Gastrocnemius medialis (tissue), 4 donors: ENCODE measurements around the gene ADCY4.

Experiments used
- CTCF ChIP-seq, 5 experiments: fragments of 450-650 bp in 3 of 5; fragments of 200-600 bp in 2 of 5; sonication (generic) in 2 of 5; IDR thresholded peaks in 4 of 5; conservative IDR thresholded peaks in 1 of 5; 1 replicate in 4 of 5; 2 replicates in 1 of 5; pipeline ENCODE4 v1.5.1; 2016 to 2019; ENCODE audit warnings: antibody characterized with exemption in 5 of 5, mild to moderate bottlenecking in 3 of 5, moderate library complexity in 3 of 5
- POLR2A ChIP-seq, 2 donors: fragments of 450-650 bp; IDR thresholded peaks; one replicate each; pipeline ENCODE4 v1.6.1; 2017; ENCODE audit warnings: antibody characterized with exemption in 2 of 2, mild to moderate bottlenecking in 2 of 2, moderate library complexity in 2 of 2

DNA sequence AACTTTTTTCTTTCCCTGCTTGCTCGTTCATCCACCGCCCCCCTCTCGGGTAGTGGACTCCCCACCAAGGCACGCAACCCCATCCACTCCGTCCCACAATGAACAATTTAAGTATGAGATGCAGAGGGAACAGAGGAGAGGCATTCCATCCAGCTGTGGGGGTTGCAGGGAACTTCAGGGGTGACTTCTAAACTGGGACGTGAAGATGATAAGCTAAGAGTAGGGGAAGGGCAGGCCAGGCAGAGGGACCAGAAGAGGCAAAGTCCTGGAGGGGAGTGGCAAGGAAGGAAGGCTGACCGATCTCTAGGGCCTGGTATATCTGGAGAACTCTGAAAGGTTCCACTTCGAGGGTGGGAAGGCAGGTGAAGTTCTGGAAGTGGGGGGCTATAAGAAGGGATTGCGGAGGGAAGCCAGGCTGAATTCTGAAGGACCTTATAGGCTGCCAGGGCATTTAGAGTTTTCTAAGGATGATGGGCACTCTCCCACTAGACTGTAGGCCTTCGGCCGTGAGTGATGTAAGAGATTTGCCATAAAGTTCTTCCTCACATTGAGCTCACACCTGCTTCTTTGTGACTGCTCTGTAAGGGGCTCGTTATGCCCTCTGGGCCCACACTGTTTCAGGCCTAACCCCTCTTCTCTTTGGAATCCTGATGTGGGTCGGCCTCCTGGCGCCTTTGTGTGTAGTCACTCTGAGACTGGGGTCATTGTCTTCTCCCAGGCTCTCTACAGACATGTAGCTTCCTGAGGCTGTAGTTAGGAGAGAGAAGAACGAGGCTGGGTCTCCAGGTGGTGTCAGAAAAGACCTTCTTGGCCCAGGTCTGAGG, 45.2 kb upstream of the ADCY4 start:
- TF ChIP-seq POLR2A (IDR thresholded peaks at IDR 0.05): no peak
- TF ChIP-seq CTCF (IDR thresholded peaks at IDR 0.05 in 4 of 5, conservative IDR thresholded peaks at IDR 0.05 in 1 of 5): no peak
